Articular chondrocyte of knee joint (primary cell): ENCODE measurements around the gene FIGLA. TPM values are rescaled to one million over a fixed set of nuclear protein-coding genes. Genes with fewer than 3 reads are reported as not detected.

Experiments used
- small RNA-seq: library from RNA; depleted of rRNA; stranded (forward); fragments of <200 nt; gene quantifications from one replicate; pipeline ENCODE3, GENCODE V24; 2012
- total RNA-seq: library from RNA; depleted of rRNA; stranded (reverse); fragments of >200 nt; gene quantifications from 2 replicates; pipeline ENCODE4 v1.2.3, GENCODE V29; 2012

FIGLA gene, protein sequence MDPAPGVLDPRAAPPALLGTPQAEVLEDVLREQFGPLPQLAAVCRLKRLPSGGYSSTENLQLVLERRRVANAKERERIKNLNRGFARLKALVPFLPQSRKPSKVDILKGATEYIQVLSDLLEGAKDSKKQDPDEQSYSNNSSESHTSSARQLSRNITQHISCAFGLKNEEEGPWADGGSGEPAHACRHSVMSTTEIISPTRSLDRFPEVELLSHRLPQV
- not detected in 2 replicates for total RNA-seq

DNA sequence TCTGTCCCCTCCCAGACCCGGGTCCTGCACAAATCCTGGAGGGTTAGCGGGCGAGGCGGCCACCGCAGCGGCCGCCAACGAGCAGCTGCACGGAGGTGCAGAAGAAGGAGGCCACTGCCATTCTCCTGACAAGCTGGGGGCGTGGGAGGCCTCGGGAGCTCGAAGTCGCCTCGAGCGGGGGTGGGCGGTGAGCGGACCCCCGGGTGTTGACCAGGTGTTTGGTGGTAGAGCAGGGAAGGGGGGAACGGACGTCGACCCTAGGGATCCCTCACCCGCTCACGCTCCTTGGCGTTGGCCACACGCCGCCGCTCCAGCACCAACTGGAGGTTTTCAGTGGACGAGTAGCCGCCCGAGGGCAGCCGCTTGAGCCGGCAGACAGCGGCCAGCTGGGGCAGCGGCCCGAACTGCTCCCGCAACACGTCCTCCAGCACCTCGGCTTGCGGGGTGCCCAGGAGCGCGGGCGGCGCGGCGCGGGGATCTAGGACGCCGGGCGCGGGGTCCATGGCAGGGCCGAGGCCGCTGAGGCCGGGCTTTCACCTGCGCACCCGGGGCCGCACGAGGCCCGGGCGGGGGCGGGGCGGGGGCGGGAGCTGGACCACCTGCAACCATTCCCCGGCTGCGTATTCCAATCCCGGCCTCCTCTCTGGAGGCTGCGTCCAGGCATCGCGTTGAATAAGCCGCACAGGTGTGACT is at the start of gene FIGLA:
FIGLA (minus strand) TSS at position 508 of the 693 bp plus-strand sequence; CDS start at position 503, 5 bp downstream.

DNA sequence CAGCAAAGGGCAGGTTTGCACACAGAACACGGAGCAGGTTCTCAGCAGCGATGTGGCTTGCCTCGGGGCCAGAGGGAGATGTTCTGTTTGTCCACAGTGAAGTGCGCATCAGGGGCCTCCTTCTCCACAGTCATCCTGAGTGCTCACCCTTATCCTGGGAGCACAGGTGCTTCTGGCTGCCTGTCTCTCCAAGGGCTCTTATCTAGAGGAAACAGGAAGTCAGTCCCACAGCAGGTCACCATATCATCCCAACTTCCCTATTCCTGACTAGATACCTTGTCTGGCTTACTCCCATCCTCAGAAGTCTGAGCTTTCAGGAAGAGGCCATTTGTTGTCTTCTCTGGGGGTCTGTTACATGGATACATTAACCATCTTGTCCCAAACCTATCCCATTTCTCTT is 45.2 kb upstream of the FIGLA start, which contains the start of gene CD207:
CD207 (minus strand) TSS at position 174 of the 400 bp plus-strand sequence; CDS start at position 134, 40 bp downstream.

DNA sequence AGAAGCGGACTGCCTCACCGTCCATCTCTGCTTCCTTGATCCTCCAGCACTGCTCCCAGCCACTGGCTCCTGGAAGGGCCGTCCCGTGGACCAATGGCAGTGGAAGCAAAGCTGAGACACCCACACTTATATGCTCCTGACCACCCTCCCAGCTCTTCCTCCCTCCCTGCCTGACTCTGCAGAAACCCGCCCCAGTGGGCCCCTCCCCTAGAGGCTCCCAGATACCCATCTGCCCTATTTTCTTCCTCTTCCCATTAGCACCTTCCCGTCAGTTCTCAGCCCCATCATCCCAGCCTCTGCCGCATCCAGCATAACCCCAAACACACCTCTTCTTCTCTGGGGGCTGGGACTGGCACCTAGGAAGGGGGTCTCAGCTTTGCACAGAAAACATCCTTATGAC is 30.1 kb upstream of the FIGLA start, which contains the start of gene CLEC4F:
CLEC4F (minus strand) TSS at position 101 of the 400 bp plus-strand sequence; CDS start at position 25, 76 bp downstream.

DNA sequence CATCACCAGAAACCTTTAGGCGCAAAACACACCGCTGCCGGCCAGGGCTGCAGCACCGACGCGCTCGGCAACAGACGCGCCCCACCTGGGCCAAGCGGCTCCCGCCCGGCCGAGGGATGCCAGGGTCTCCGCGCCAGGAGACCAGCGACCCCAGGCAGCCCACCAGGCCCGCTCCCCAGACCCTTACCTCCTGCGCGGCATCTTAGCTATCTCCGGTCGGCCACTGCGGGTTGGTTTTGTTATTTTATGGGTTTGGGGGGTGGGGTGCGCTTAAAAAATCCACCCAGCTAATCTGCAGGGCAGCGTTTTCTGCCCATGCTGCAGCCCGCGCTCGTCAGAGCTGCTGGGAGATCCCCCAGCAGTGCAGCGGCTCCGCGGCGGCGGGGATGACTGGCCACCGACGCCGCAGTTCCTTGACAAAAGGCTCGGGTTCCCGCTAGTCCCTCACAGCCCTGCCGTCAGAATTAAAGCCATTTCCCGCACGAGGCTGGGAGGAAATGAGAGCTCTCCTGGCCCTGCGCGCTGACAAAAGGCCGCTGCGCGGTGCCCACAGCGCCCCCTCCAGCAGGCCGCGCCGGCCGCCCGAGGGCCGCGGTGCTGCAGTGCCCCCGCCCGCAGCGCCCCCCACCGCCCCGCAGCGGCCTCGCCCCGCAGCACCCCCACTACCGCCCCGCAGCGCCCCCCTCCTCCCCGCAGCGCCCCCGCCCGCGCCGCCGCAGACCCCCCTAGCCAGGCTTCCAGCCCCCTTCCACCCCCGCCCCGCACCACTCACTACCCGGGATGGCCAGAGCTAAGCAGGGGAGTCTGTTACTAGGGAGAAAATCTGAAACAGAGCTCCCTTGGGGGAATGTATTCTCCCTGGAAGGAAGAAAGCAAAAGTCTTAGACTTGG is 22.5 kb downstream of the FIGLA start, which contains the start of gene ADD2:
ADD2 (minus strand) TSS at position 502 of the 891 bp plus-strand sequence. CDS start 61,792 bp downstream, outside the sequence.

Small RNA genes within 50 kb of the gene (small RNA-seq; reads per million reads assigned to genes)
- gene HMGN2P21, result not detected

Other genes starting within 250 kb of the FIGLA start
- 0.91 and 2.5 TPM in 2 replicates for gene TGFA, start 236.8 kb downstream of the FIGLA start, total RNA-seq
- under 0.01 TPM in 2 replicates for gene ADD2, start 22.4 kb downstream of the FIGLA start, total RNA-seq
- not detected in 2 replicates for gene CLEC4F, start 30.0 kb upstream of the FIGLA start, total RNA-seq
- gene CD207, start 45.2 kb upstream of the FIGLA start, total RNA-seq, result not detected in 2 replicates
- 0.65 TPM in 2 replicates for gene VAX2, start 109.9 kb upstream of the FIGLA start, total RNA-seq
- gene ATP6V1B1, start 145.3 kb upstream of the FIGLA start, total RNA-seq, result 0.39 TPM in 1 of 2 replicates, not detected in the other
- gene ANKRD53, start 188.0 kb upstream of the FIGLA start, total RNA-seq, result 0.39 and 0.65 TPM in 2 replicates
- gene TEX261, start 204.2 kb upstream of the FIGLA start, total RNA-seq, result 42.3 and 48.0 TPM in 2 replicates